Testis (tissue), 3 donors: Measurements from ENCODE around the gene RNF144B. TPM values are rescaled to one million over a fixed set of nuclear protein-coding genes. Genes with fewer than 3 reads are reported as not detected.

Experiments
- DNase-seq: peaks from one replicate; pipeline ENCODE4 v3.0.0-alpha.2; 2019
- H3K27ac ChIP-seq, 2 donors: fragments of 200-600 bp; sonication (generic); one replicate each; pipeline ENCODE4 v1.5.1; 2019
- H3K27me3 ChIP-seq: fragments of 200-600 bp; sonication (generic); one replicate; pipeline ENCODE4 v1.5.1; 2019
- H3K36me3 ChIP-seq: fragments of 200-600 bp; sonication (generic); one replicate; pipeline ENCODE4 v1.5.1; 2017; ENCODE audit warnings: low read depth; ENCODE audit errors: missing control alignments
- H3K4me1 ChIP-seq: fragments of 200-600 bp; sonication (generic); one replicate; pipeline ENCODE4 v1.5.1; 2019
- H3K4me3 ChIP-seq, 2 donors: fragments of 200-600 bp; sonication (generic); one replicate each; pipeline ENCODE4 v1.5.1; 2017 to 2019
- H3K9me3 ChIP-seq: fragments of 200-600 bp; sonication (generic); one replicate; pipeline ENCODE4 v1.5.1; 2017
- POLR2A ChIP-seq: fragments of 450-650 bp; IDR thresholded peaks from one replicate; pipeline ENCODE4 v1.6.1; 2017; ENCODE audit warnings: antibody characterized with exemption, mild to moderate bottlenecking, moderate library complexity
- WGBS, 2 donors: methylation state at CpG; one replicate each; pipeline ENCODE4 v1.1.5; 2018; 5-methylcytosine and 5-hydroxymethylcytosine counted together
- intact Hi-C: fragments of 100-400 bp; cut with DNase I; formaldehyde crosslinking; loops from one replicate; pipeline ENCODE4 v1.15.1; 2023; ENCODE audit warnings: low total_unique reads
- polyA plus RNA-seq: library from polyadenylated mRNA; stranded (reverse); fragments of 350-450 nt; fragmentation: Illumina TruSeq; extraction: RNeasy Lipid Tissue Mini Kit (QIAGEN cat#74804); gene quantifications from one replicate; pipeline ENCODE4 v1.2.3, GENCODE V29; 2014; ENCODE audit warnings: low read depth, low replicate concordance; ENCODE audit not compliant: insufficient read depth
- total RNA-seq, 2 donors: library from RNA; depleted of rRNA; stranded (reverse); fragments of >200 nt; gene quantifications; one replicate each; pipeline ENCODE4 v1.2.3, GENCODE V29; 2016
- TF ChIP-seq, protein P1 (sequence below), 3 experiments: fragments of 450-650 bp in 2 of 3; fragments of 200-600 bp in 1 of 3; sonication (generic) in 1 of 3; IDR thresholded peaks; one replicate each; pipeline ENCODE4 v1.5.1; 2016 to 2019; ENCODE audit warnings: antibody characterized with exemption in 3 of 3, mild to moderate bottlenecking in 2 of 3, moderate library complexity in 1 of 3

The RNF144B gene
- total and polyA plus RNA-seq, 3 donors from 2014 or later: 6.1 to 6.3 (median 6.1) TPM

DNA sequence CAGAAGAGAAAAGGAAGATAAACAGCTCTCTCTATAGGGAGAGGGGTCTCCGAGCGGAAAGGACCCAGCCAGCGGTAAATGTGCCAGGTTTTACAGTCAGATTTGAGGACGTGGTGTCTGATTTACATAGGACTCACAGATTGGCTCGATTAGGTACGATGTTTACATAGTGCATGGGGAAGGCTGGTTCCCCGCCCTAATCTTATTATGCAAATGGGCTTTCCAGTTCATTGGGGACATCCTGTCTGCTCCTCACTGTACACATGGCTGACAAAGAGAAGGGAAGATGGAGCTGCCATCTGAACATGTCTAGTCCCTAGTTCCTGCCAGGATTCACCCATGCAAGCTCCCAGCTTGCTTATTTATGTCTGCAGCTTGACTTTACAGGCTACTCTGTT is 119.9 kb downstream of the RNF144B start:
- intact Hi-C loops: no loop called here
- Histone ChIP-seq H3K4me1 (no peaks in the 10 kb centered on the region), H3K27ac (no peak overlapping the region), H3K9me3 (no peaks in the 10 kb centered on the region), H3K4me3 (no peak overlapping the region), H3K36me3 (no peaks in the 10 kb centered on the region), H3K27me3 (no peaks in the 10 kb centered on the region)
- 53 to 65% methylated on average over 7 of the region's 7 CpGs for WGBS, 2 donors
- DNase-seq: no peak
- TF ChIP-seq POLR2A: no peak
- TF ChIP-seq, protein P1, sequence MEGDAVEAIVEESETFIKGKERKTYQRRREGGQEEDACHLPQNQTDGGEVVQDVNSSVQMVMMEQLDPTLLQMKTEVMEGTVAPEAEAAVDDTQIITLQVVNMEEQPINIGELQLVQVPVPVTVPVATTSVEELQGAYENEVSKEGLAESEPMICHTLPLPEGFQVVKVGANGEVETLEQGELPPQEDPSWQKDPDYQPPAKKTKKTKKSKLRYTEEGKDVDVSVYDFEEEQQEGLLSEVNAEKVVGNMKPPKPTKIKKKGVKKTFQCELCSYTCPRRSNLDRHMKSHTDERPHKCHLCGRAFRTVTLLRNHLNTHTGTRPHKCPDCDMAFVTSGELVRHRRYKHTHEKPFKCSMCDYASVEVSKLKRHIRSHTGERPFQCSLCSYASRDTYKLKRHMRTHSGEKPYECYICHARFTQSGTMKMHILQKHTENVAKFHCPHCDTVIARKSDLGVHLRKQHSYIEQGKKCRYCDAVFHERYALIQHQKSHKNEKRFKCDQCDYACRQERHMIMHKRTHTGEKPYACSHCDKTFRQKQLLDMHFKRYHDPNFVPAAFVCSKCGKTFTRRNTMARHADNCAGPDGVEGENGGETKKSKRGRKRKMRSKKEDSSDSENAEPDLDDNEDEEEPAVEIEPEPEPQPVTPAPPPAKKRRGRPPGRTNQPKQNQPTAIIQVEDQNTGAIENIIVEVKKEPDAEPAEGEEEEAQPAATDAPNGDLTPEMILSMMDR (IDR thresholded peaks at IDR 0.05): no peak

DNA sequence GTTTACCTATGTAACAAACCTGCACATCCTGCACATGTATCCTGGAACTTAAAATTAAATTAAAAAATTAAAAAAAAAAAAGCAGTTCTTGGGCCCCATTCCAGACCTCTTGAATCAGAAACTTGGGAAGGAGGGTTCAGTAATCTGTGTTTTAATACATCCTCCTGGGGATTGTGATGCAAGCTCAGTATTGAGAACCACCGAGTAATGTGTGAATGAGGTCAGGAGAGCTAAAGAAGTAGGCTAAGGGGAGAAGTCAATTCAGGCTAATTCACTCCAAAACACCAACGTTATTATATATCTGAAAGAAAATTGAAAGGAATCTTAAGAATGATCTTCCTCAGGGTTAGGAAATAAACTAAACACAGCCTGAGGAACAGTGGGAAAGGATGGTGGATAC is 120.4 kb downstream of the RNF144B start:
- DNase-seq: no peak
- no peaks in the 10 kb centered on the region for H3K9me3 ChIP-seq
- intact Hi-C loops: no loop called here
- H3K4me1 ChIP-seq: no peaks in the 10 kb centered on the region
- H3K27ac ChIP-seq: no peak overlapping the region
- no peaks in the 10 kb centered on the region for H3K36me3 ChIP-seq
- WGBS, 2 donors: 30 to 55% methylated on average over 2 of the region's 2 CpGs
- no peak overlapping the region for H3K4me3 ChIP-seq
- TF ChIP-seq POLR2A: no peak
- TF ChIP-seq, protein P1 (IDR thresholded peaks at IDR 0.05): no peak
- H3K27me3 ChIP-seq: no peaks in the 10 kb centered on the region

DNA sequence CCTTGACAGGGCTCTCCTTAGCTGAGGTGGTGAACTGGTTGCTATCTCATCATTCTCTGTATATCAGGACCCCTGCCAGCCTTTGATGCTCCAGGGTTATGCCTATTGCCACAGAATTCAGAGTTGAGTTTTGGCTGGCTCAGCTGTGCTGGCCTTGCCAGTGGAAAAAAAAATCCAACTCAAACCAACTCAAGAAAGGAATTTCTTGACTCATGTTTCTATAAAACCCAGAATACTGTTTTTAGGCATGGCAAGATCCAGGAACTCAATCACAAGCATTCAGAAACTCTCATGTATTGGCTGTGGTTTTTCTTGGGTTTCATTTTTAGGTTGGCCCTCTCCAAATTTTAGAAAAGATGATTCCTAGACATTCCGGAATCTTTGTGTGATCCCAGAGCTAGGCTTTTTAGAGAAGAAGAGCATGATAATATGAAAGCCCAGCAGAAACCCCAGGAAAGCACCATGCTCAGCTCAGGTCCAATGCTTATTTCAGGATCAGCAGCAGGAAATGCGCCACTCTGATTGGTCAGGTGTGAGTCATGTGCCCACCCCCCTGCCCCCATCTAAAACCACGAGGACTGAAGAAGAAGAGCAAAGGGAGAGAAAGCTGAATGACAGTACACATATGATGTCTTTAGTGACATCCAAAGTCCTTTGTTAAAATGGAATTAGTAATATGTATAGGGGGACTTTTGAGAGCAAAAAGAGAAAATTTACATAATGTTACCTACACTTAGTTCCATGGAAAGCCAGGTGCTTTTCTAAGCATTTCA is 122.9 kb downstream of the RNF144B start:
- DNase-seq: no peak
- H3K27ac ChIP-seq: no peak overlapping the region
- TF ChIP-seq, protein P1 (IDR thresholded peaks at IDR 0.05): no peak
- no peak for TF ChIP-seq POLR2A
- no peaks in the 10 kb centered on the region for H3K27me3 ChIP-seq
- no peaks in the 10 kb centered on the region for H3K36me3 ChIP-seq
- no peak overlapping the region for H3K4me3 ChIP-seq
- 79 to 87% methylated on average over 3 of the region's 3 CpGs for WGBS, 2 donors
- H3K9me3 ChIP-seq: no peaks in the 10 kb centered on the region
- no peaks in the 10 kb centered on the region for H3K4me1 ChIP-seq
- intact Hi-C loops: no loop called here

DNA sequence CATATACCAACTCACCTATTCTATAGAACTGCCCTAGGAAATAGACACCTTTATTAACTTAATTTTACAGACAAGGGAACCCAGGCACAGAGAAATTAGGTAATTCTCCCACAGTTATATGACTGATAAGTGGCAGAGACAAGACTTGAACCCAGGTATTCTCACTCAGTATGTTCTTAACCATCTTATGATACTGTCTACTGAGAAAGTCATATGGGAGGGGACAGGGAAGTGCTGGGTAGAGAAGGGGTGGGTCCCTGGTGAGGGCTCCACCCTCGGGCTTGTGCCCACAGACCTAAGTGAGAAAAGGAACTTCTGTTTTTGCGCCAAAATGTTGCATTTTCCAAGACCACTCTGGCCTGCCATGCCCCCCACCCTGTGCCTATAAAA is 123.5 kb downstream of the RNF144B start:
- intact Hi-C loops: no loop called here
- no peak overlapping the region for H3K4me3 ChIP-seq
- H3K27me3 ChIP-seq: no peaks in the 10 kb centered on the region
- H3K27ac ChIP-seq: no peak overlapping the region
- H3K4me1 ChIP-seq: no peaks in the 10 kb centered on the region
- no peaks in the 10 kb centered on the region for H3K36me3 ChIP-seq
- H3K9me3 ChIP-seq: no peaks in the 10 kb centered on the region
- TF ChIP-seq, protein P1 (IDR thresholded peaks at IDR 0.05): no peak
- no peak for TF ChIP-seq POLR2A
- no peak for DNase-seq
- 87 to 100% methylated on average over 2 of the region's 2 CpGs for WGBS, 2 donors

DNA sequence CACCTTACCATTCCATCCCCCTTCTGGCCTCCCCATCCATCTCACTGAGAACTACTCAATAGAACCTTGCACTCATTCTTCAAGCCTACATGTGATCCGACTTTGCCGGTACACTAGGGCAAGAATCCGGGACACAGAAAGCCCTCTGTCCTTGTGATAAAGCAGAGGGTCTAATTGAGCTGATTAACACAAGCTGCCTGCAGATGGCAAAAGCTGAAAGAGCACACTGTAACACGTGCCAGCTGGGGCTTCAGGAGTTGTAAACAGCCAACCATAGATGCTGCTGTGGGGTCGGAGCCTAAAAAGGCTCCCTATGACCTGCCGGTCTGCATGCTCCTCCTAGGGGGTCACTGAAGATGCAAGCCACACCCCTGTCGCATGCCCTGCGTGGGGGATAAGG is 124.1 kb downstream of the RNF144B start:
- TF ChIP-seq POLR2A: no peak
- TF ChIP-seq, protein P1 (IDR thresholded peaks at IDR 0.05): no peak
- Histone ChIP-seq H3K4me3 (no peak overlapping the region), H3K36me3 (no peaks in the 10 kb centered on the region), H3K27ac (no peak overlapping the region), H3K9me3 (no peaks in the 10 kb centered on the region), H3K27me3 (no peaks in the 10 kb centered on the region), H3K4me1 (no peaks in the 10 kb centered on the region)
- intact Hi-C loops: no loop called here
- no peak for DNase-seq
- 73 to 91% methylated on average over 3 to 8 of the region's 8 CpGs for WGBS, 2 donors
